HCT116 (cell line): ENCODE measurements around the gene GPC5. TPM values are rescaled to one million over a fixed set of nuclear protein-coding genes. Genes with fewer than 3 reads are reported as not detected.

Experiments used
- ATAC-seq: fragments of 200-7000 bp; cut with Tn5 transposase; 2 replicates; pipeline ENCODE4 v1.9.1; 2020; ENCODE audit warnings: mild to moderate bottlenecking, moderate library complexity
- BruUV-seq: library from RNA; stranded (reverse); fragments of 400-500 nt; replicated peaks from 2 replicates; lab custom pipeline; 2021; lab: Mats Ljungman, UMichigan
- CTCF ChIA-PET: fragments of 300-600 bp; sonication (Branson Sonifier 250); formaldehyde crosslinking; loops from one replicate; lab custom pipeline; 2021; ENCODE audit warnings: antibody characterized with exemption; lab: Charles Lee
- POLR2A ChIA-PET: fragments of 300-600, 350-600 bp; sonication (Branson Sonifier 250); formaldehyde crosslinking; loops from one replicate; lab custom pipeline; 2021; ENCODE audit warnings: antibody characterized with exemption; lab: Charles Lee
- RAD21 ChIA-PET, 2 experiments: fragments of 300-600 bp; sonication (Branson Sonifier 250); formaldehyde crosslinking; loops; one replicate each; lab custom pipeline; 2023; ENCODE audit warnings: low total read pairs in 2 of 2; ENCODE audit not compliant: uncharacterized antibody in 2 of 2, unreplicated experiment in 2 of 2, low non-redundant PET in 1 of 2; lab: Charles Lee
- DNase-seq: peaks from one replicate; pipeline ENCODE4 v3.0.0-alpha.2; 2010; ENCODE audit warnings: low read depth, low spot score
- H2AFZ ChIP-seq: fragments of 200-600 bp; shearing (Covaris generic), sonication (generic); 2 replicates; pipeline ENCODE4 v1.6.1; 2017; ENCODE audit warnings: low read depth, mixed run types, mixed read lengths, antibody characterized with exemption, low read length; ENCODE audit not compliant: poor library complexity, severe bottlenecking
- H3K27ac ChIP-seq: 2 replicates; pipeline ENCODE4 v1.5.1; 2012; ENCODE audit warnings: low read depth, low read length
- H3K27me3 ChIP-seq: fragments of 200-600 bp; sonication (generic); 2 replicates; pipeline ENCODE4 v1.6.1; 2016; ENCODE audit warnings: mixed run types, low read length, mixed read lengths; ENCODE audit not compliant: insufficient read depth
- H3K36me3 ChIP-seq, 2 experiments: fragments of 200-500 bp in 1 of 2; fragments of 200-600 bp in 1 of 2; sonication (Bioruptor generic) in 1 of 2; sonication (generic) in 1 of 2; 2 replicates each; pipeline versions ENCODE4 v1.5.1 to v1.6.1; 2014 to 2016; ENCODE audit warnings: low read length in 2 of 2, inconsistent platforms in 1 of 2, mixed read lengths in 1 of 2, mixed run types in 1 of 2; ENCODE audit not compliant: insufficient read depth in 2 of 2, control insufficient read depth in 1 of 2
- H3K4me1 ChIP-seq, 2 experiments: fragments of 200-600 bp in 1 of 2; sonication (generic) in 1 of 2; 2 replicates each; pipeline versions ENCODE4 v1.5.1 to v1.6.1; 2012 to 2017; ENCODE audit warnings: low read length in 2 of 2, inconsistent platforms in 1 of 2, mild to moderate bottlenecking in 1 of 2, mixed read lengths in 1 of 2, mixed run types in 1 of 2, moderate library complexity in 1 of 2; ENCODE audit not compliant: insufficient read depth in 2 of 2, control insufficient read depth in 1 of 2
- H3K4me2 ChIP-seq: fragments of 200-600 bp; sonication (generic); 2 replicates; pipeline ENCODE4 v1.6.1; 2017; ENCODE audit warnings: mixed run types, low read length, mixed read lengths
- H3K4me3 ChIP-seq, 2 experiments: fragments of 200-600 bp in 1 of 2; sonication (generic) in 1 of 2; replicated peaks in 1 of 2; 2 replicates each; pipeline ENCODE4 v1.5.1; 2011 to 2016; ENCODE audit warnings: low read length in 2 of 2, control low read depth in 1 of 2, low read depth in 1 of 2, mild to moderate bottlenecking in 1 of 2, mixed read lengths in 1 of 2, mixed run types in 1 of 2
- H3K79me2 ChIP-seq: fragments of 200-600 bp; sonication (generic); 2 replicates; pipeline ENCODE4 v1.6.1; 2017; ENCODE audit warnings: mild to moderate bottlenecking, mixed run types, low read length, moderate library complexity, mixed read lengths; ENCODE audit not compliant: insufficient read depth
- H3K9ac ChIP-seq: fragments of 200-600 bp; sonication (generic); 2 replicates; pipeline ENCODE4 v1.6.1; 2016; ENCODE audit warnings: low read length, mixed read lengths
- H3K9me2 ChIP-seq: fragments of 200-600 bp; sonication (generic), shearing (Covaris generic); 2 replicates; pipeline ENCODE4 v1.6.1; 2017; ENCODE audit warnings: mixed run types, mild to moderate bottlenecking, moderate library complexity; ENCODE audit not compliant: insufficient read depth
- H3K9me3 ChIP-seq, 2 experiments: fragments of 200-500 bp in 1 of 2; fragments of 200-600 bp in 1 of 2; sonication (Bioruptor generic) in 1 of 2; sonication (generic) in 1 of 2; 2 replicates each; pipeline ENCODE4 v1.6.1; 2014 to 2017; ENCODE audit warnings: low read length in 2 of 2, mixed read lengths in 2 of 2, inconsistent platforms in 1 of 2, low read depth in 1 of 2, mild to moderate bottlenecking in 1 of 2, mixed run types in 1 of 2, moderate library complexity in 1 of 2; ENCODE audit not compliant: control insufficient read depth in 1 of 2, insufficient read depth in 1 of 2
- H4K20me1 ChIP-seq: fragments of 200-600 bp; sonication (generic), shearing (Covaris generic); 2 replicates; pipeline ENCODE4 v1.6.1; 2017; ENCODE audit warnings: mixed run types, mild to moderate bottlenecking, moderate library complexity; ENCODE audit not compliant: insufficient read depth
- CBX3 ChIP-seq: IDR thresholded peaks from 2 replicates; pipeline ENCODE4 v1.6.1; 2012; ENCODE audit warnings: low read depth
- CEBPB ChIP-seq: IDR thresholded peaks from 2 replicates; pipeline ENCODE4 v1.6.1; 2012; ENCODE audit warnings: low read depth
- EGR1 ChIP-seq: IDR thresholded peaks from 2 replicates; pipeline ENCODE4 v1.6.1; 2012; ENCODE audit warnings: low read depth
- ELF1 ChIP-seq: IDR thresholded peaks from 2 replicates; pipeline ENCODE4 v1.6.1; 2012; ENCODE audit warnings: low read depth, borderline replicate concordance
- EZH2 ChIP-seq: fragments of 200-600 bp; sonication (generic); IDR thresholded peaks from 2 replicates; pipeline ENCODE4 v1.6.1; 2017; ENCODE audit warnings: antibody characterized with exemption, mixed run types
- EZH2phosphoT487 ChIP-seq: fragments of 200-600 bp; IDR thresholded peaks from 2 replicates; pipeline ENCODE4 v1.6.1; 2018; ENCODE audit warnings: antibody characterized with exemption, borderline replicate concordance
- POLR2A ChIP-seq: IDR thresholded peaks from 2 replicates; pipeline ENCODE4 v1.7.0; 2011; ENCODE audit warnings: borderline replicate concordance; ENCODE audit not compliant: insufficient read depth, insufficient read length; ENCODE audit errors: extremely low read depth
- POLR2AphosphoS5 ChIP-seq: IDR thresholded peaks from 2 replicates; pipeline ENCODE4 v1.6.1; 2011; ENCODE audit warnings: mild to moderate bottlenecking, low read depth, low read length, moderate library complexity
- RAD21 ChIP-seq: IDR thresholded peaks from 2 replicates; pipeline ENCODE4 v1.6.1; 2012; ENCODE audit warnings: low read depth, mild to moderate bottlenecking
- SP1 ChIP-seq: IDR thresholded peaks from 2 replicates; pipeline ENCODE4 v1.6.1; 2012; ENCODE audit warnings: low read depth
- SRF ChIP-seq: IDR thresholded peaks from 2 replicates; pipeline ENCODE4 v1.6.1; 2012; ENCODE audit warnings: low read depth
- YY1 ChIP-seq: IDR thresholded peaks from 2 replicates; pipeline ENCODE4 v1.6.1; 2011; ENCODE audit warnings: low read length, low read depth, moderate library complexity, mild to moderate bottlenecking; ENCODE audit not compliant: insufficient replicate concordance; ENCODE audit errors: extremely low read depth
- ZFX ChIP-seq: fragments of 450-650 bp; IDR thresholded peaks from 2 replicates; pipeline ENCODE4 v1.6.1; 2017
- intact Hi-C: fragments of 100-400 bp; cut with micrococcal nuclease; formaldehyde crosslinking; loops from 2 replicates; pipeline ENCODE4 v1.10.0; 2022
- total RNA-seq: library from RNA; stranded (reverse); gene quantifications from one replicate; pipeline ENCODE4 v1.2.1, GENCODE V29; 2021; ENCODE audit not compliant: unreplicated experiment
- TF ChIP-seq, protein P1 (sequence below): IDR thresholded peaks from 2 replicates; pipeline ENCODE4 v1.6.1; 2012
- TF ChIP-seq, protein P2 (sequence below): IDR thresholded peaks from 2 replicates; pipeline ENCODE4 v1.6.1; 2012
- TF ChIP-seq, protein P3 (sequence below): IDR thresholded peaks from 2 replicates; pipeline ENCODE4 v1.6.1; 2012; ENCODE audit warnings: low read depth

GPC5 gene
- total RNA-seq, 1 experiment from 2014 or later = not detected

DNA sequence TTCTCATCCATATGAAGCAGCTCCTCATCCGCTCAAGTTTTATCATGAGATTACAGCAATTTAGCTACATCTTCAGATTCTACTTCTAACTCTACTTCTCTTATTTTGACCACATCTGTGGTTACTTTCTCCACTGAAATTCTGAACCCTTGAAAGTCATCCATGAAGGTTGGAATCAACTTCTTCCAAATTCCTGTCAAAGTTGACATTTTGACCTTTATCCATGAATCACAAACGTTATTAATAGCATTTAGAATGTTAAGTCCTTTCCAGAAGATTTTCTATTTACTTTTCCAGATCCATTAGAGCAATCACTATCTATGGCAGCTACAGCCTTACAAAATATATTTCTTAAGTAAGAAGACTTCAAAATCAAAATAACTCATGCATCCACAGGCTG is 1406.5 kb downstream of the GPC5 start:
- H3K9me3 ChIP-seq = peaks cover 3 to 26% of the 10 kb centered on the region in 2 experiments; a peak in 3 of 4 replicates
- no peak overlapping the region for H3K27ac ChIP-seq
- ChIA-PET RAD21 (no interaction called here), POLR2A (no interaction called here), CTCF (no interaction called here)
- H3K9ac ChIP-seq = no peak overlapping the region
- no peaks in the 10 kb centered on the region for H3K9me2 ChIP-seq
- H4K20me1 ChIP-seq = no peaks in the 10 kb centered on the region
- TF ChIP-seq EGR1 = no peak
- TF ChIP-seq, protein P1, sequence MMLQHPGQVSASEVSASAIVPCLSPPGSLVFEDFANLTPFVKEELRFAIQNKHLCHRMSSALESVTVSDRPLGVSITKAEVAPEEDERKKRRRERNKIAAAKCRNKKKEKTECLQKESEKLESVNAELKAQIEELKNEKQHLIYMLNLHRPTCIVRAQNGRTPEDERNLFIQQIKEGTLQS = no peak
- no peak for TF ChIP-seq CEBPB
- TF ChIP-seq, protein P2, sequence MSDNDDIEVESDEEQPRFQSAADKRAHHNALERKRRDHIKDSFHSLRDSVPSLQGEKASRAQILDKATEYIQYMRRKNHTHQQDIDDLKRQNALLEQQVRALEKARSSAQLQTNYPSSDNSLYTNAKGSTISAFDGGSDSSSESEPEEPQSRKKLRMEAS = no peak
- TF ChIP-seq ELF1 = no peak
- no peaks in the 10 kb centered on the region for H3K36me3 ChIP-seq
- no peak overlapping the region for H3K4me2 ChIP-seq
- no peaks in the 10 kb centered on the region for H3K27me3 ChIP-seq
- no peaks in the 10 kb centered on the region for H3K79me2 ChIP-seq
- no peak for DNase-seq
- intact Hi-C loops = no loop called here
- no peak for ATAC-seq
- no peak overlapping the region for H3K4me3 ChIP-seq
- no TSS peak for BruUV-seq
- H3K4me1 ChIP-seq = no peaks in the 10 kb centered on the region
- no peak overlapping the region for H2AFZ ChIP-seq

DNA sequence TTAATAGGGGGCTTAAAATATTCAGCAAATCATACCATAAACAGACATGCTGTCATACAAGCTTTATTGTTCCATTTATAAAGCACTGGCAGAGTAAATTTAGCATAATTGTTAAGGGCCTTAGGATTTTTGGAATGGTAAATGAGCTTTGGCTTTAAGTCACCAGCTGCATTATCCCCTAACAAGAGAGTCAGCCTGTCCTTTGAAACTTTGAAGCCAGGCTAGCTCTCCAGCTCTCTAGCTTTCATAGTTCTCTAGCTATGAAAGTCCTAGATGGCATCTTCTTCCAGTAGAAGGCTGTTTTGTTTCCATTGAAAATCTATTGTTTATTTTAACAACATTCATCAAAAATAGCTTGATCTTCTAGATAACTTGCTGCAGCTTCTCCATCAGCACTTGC is 1407.3 kb downstream of the GPC5 start:
- no peak for TF ChIP-seq POLR2A
- no peak for TF ChIP-seq RAD21
- no peak for TF ChIP-seq ELF1
- no peak for TF ChIP-seq EGR1
- no peak for TF ChIP-seq CBX3
- no peak for TF ChIP-seq POLR2AphosphoS5
- TF ChIP-seq SRF = no peak
- TF ChIP-seq ZFX = no peak
- no peak for TF ChIP-seq SP1
- no peak for TF ChIP-seq EZH2
- no peak for TF ChIP-seq YY1
- no peak for TF ChIP-seq EZH2phosphoT487
- TF ChIP-seq, protein P3, sequence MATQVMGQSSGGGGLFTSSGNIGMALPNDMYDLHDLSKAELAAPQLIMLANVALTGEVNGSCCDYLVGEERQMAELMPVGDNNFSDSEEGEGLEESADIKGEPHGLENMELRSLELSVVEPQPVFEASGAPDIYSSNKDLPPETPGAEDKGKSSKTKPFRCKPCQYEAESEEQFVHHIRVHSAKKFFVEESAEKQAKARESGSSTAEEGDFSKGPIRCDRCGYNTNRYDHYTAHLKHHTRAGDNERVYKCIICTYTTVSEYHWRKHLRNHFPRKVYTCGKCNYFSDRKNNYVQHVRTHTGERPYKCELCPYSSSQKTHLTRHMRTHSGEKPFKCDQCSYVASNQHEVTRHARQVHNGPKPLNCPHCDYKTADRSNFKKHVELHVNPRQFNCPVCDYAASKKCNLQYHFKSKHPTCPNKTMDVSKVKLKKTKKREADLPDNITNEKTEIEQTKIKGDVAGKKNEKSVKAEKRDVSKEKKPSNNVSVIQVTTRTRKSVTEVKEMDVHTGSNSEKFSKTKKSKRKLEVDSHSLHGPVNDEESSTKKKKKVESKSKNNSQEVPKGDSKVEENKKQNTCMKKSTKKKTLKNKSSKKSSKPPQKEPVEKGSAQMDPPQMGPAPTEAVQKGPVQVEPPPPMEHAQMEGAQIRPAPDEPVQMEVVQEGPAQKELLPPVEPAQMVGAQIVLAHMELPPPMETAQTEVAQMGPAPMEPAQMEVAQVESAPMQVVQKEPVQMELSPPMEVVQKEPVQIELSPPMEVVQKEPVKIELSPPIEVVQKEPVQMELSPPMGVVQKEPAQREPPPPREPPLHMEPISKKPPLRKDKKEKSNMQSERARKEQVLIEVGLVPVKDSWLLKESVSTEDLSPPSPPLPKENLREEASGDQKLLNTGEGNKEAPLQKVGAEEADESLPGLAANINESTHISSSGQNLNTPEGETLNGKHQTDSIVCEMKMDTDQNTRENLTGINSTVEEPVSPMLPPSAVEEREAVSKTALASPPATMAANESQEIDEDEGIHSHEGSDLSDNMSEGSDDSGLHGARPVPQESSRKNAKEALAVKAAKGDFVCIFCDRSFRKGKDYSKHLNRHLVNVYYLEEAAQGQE = no peak
- no peak overlapping the region for H3K9ac ChIP-seq
- H3K9me2 ChIP-seq = no peaks in the 10 kb centered on the region
- no peaks in the 10 kb centered on the region for H3K79me2 ChIP-seq
- intact Hi-C loops = no loop called here
- H3K4me3 ChIP-seq = no peak overlapping the region
- no TSS peak for BruUV-seq
- no peaks in the 10 kb centered on the region for H3K4me1 ChIP-seq
- no peak overlapping the region for H2AFZ ChIP-seq
- H4K20me1 ChIP-seq = no peaks in the 10 kb centered on the region
- H3K4me2 ChIP-seq = no peak overlapping the region
- RAD21 ChIA-PET = no interaction called here
- DNase-seq (no peak), ATAC-seq (no peak)
- peaks cover 3 to 21% of the 10 kb centered on the region in 2 experiments; a peak in 3 of 4 replicates for H3K9me3 ChIP-seq
- no peak overlapping the region for H3K27ac ChIP-seq
- no peaks in the 10 kb centered on the region for H3K36me3 ChIP-seq
- POLR2A ChIA-PET = no interaction called here
- CTCF ChIA-PET = no interaction called here
- no peaks in the 10 kb centered on the region for H3K27me3 ChIP-seq
